ENCODE data around the gene NAA38.
"Not testable (repeated sequence)": the region's sequence is repeated elsewhere in the genome, so short reads cannot be mapped to it uniquely, and the experiment has no call there.

The NAA38 gene

DNA sequence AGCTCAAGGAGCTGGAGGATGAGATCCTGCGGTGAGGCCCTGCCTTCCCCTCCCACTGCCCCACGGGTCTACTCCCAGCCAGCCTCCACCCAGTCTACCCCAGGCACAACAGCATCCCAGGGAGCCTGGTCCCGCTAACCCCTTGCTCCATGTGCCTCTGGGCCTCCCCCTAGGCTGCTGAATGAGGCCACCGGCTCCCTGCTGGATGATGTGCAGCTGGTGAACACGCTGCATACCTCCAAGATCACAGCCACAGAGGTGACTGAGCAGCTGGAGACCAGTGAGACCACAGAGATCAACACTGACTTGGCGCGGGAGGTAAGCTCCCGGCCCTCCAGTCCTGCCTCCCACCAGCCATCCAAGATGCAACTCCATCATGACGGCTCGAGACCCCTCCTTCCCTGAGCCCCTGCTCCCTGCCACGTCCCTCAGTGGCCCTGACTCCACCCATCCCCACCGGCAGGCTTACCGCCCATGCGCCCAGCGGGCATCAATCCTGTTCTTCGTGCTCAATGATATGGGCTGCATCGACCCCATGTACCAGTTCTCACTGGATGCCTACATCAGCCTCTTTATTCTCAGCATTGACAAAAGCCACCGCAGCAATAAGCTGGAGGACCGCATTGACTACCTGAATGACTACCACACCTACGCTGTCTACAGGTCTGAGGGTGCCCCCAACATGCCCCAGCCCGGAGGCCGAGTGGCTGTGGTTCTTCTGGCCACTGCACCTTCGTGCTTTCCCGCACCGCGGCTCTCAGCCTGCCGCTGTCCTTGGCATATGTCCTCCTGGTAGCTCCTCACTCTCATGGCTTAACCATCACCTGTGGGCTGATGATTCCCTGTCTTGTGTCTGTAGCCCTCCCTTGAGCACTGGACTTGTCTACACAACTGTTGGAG, 38.4 kb downstream of the NAA38 start:
- DNase-seq, result no peak

DNA sequence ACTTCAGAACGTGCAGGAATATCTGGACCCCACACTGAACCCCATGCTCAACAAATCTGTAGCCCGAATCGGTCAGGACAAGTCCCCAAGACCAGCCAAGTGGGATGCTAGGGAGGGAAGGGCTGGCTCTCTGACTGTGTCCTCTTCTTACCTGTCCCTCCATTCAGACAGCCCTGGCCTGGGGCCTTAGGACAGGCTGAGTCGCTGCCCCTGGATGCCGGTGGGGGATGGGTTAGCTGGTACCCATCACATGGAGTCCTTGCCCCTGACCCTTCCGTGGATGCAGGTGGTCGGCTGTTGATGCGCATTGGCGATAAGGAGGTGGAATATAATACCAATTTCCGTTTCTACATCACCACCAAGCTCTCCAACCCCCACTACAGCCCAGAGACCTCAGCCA, 39.3 kb downstream of the NAA38 start:
- DNase-seq, result no peak

DNA sequence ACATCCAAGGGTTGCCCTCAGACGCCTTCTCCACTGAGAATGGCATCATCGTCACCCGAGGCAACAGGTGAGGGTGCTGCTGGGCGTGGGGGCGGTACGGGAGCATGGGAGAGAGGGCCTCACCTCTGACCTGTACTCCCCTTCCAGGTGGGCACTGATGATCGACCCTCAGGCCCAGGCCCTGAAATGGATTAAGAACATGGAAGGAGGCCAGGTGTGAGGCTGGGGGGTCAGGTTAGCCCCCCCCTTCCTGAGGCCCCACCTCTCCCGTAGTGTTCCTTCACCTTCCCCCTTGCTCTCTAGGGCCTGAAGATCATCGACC, 39.8 kb downstream of the NAA38 start:
- no peak for DNase-seq

DNA sequence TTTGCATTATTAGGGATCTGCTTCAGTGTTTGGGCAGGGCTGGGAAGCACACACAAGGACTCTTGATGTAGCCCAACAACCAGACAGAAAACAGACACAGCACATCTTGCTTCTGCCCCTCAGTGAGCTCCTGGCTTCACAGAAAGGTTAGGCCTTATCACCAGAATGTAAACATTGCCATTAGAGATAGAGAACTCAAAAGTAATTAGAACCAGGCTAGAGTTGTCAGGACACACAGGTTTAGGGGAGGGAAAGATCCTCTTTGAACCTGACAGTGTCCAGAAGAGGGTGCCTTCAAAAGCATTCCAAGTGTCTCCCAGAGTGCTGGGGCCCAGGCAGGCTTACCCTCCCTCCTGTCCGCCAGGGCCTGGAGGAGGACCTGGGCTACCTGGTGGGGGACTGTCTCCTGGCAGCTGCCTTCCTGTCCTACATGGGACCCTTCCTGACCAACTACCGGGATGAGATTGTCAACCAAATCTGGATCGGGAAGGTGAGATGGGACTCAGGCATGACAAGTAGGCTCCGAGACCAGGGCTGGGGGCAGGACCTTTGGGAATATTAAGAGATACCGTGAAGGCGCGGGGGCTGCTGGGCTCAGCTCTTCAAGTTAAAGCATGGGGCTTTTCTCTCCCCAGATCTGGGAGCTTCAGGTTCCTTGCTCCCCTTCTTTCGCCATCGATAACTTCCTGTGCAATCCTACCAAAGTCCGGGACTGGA, 40.3 kb downstream of the NAA38 start:
- no peak for DNase-seq

DNA sequence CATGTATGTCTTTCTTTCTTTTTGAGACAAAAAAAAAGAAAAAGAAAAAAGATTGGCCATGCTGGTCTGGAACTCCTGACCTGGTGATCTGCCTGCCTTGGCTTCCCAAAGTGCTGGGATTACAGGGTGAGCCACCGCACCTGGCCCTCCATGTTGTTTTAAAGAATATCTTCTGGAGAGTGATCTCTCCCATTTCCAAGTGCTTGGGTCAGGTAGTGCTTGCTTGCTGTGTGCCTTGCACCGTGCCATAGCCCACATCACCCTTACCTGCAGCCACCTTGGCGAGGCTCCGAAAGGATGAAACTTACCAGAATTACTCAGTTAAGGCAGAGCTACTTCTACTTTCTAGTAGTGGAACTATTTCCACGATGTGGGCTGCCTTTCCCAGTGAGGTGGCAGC, 42.4 kb downstream of the NAA38 start:
- no peak for DNase-seq

DNA sequence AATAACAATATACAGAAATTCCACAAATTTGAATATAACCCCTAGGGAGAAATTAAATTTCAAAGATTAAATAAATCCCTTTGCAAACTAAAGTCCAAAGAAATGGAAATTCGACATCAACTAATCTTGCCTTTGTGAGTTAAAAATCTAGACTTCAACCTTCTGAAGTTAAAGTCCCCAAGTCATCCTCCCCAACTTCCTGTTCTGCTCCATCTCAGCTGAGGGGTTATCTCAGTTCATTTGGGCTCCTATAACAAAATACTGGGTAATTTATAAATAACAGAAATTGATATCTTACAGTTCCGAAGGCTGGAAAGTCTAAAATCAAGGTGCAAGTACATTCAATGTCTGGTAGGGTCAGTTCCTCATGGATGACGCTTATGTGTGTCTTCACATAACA, 46.1 kb downstream of the NAA38 start:
- no peak for DNase-seq

DNA sequence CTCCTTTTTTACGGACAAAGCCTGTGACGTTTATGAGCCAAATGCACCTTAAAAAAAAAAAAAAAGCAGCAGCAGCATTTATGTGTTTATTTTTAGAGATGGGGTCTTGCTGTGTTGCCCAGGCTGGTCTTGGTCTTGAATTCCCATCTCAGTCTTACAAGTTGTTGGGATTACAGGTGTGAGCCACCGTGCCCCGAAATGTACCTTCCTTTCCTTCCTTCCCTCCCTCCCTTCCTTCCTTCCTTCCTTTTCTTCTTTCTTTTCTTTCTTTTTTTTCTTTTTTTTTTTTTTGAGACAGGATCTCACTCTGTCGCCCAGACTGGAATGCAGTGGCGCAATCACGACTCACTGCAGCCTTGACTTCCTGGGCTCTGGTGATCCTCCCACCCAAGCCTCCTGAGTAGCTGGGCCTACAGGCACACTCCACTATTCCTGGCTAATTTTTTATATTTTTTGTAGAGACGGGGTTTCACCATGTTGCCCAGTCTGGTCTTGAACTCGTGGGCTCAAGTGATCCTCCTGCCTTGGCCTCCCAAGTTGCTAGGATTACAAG, 47.5 kb downstream of the NAA38 start:
- DNase-seq, result not testable (repeated sequence)

DNA sequence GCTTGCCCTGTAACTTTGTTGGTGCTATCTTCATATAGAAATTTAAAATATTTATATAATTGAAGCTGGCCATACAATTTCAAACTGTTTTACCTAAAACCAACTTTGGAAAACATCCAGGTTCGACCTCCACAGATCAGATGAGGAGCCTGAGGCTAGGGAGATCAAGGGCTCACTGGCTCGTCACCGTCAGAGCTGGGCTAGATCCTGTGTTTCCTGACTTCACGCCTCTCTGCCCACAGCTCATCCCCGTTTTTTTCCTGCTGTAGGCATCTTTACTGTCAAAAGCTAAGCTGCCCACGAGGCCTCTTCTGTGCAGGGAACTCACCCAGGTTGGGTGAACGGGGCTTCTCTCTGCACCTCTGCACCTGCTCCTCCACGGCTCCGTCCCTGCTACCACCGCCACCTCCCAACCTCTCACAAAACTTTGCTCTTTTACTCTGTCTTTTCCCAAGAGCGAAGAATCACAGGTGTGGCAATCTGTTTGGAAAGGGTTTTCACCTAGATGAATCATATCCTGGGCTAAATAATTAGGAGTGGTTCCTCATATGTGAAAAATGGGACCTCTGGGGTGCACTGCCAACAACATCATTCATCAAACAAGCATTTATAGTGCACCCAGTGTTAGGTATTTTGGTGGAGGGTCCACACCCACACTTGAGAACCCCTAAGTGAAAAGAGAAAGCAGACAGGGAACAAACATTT, 48.1 kb downstream of the NAA38 start:
- DNase-seq, result no peak

DNA sequence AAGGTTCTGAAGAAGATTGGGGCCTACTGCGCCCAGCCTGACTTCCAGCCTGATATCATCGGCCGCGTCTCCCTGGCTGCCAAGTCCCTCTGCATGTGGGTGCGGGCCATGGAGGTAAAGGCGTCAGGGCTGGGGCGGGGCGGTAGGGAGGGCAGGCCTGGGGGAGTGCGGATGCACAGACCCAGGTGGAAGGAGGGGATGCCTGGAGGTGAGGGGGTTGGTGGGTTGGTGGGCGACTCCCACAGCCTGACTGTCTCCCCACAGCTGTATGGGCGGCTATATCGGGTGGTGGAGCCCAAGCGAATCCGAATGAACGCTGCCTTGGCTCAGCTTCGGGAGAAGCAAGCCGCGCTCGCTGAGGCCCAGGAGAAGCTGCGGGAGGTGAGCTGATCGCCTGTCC, 50.2 kb downstream of the NAA38 start:
- no peak for DNase-seq
